GM18499 (cell line): ENCODE measurements around the gene PDCD2L.
"Not testable (repeated sequence)": the region's sequence is repeated elsewhere in the genome, so short reads cannot be mapped to it uniquely, and the experiment has no call there.

Experiments
- ATAC-seq: cut with Tn5 transposase; IDR thresholded peaks from one replicate; pipeline ENCODE4 v1.9.1; 2021; ENCODE audit warnings: moderate number of reproducible peaks; ENCODE audit not compliant: insufficient read depth, unreplicated experiment

PDCD2L gene

GRCh38 chr19:34409189-34410164, 5.3 kb downstream of the PDCD2L start:
- ATAC-seq = no peak

GRCh38 chr19:34411216-34411615, 7.0 kb downstream of the PDCD2L start:
- ATAC-seq = no peak

GRCh38 chr19:34416021-34416545, 11.9 kb downstream of the PDCD2L start:
- no peak for ATAC-seq

- ATAC-seq = no peak
Observed at GRCh38 chr19:34418300-34418699, 14.1 kb downstream of the PDCD2L start.

GRCh38 chr19:34426096-34426661, 22.0 kb downstream of the PDCD2L start:
- no peak for ATAC-seq

- ATAC-seq = no peak
Observed at GRCh38 chr19:34428549-34429285, 24.5 kb downstream of the PDCD2L start.

- no peak for ATAC-seq
Observed at GRCh38 chr19:34429553-34429952, 25.4 kb downstream of the PDCD2L start.

GRCh38 chr19:34430738-34431625, 26.8 kb downstream of the PDCD2L start:
- ATAC-seq = peak; percentile 48

- no peak for ATAC-seq
Observed at GRCh38 chr19:34431681-34432402, 27.6 kb downstream of the PDCD2L start.

- ATAC-seq = no peak
Observed at GRCh38 chr19:34432797-34433196, 28.6 kb downstream of the PDCD2L start.

- no peak for ATAC-seq
Observed at GRCh38 chr19:34436716-34437115, 32.5 kb downstream of the PDCD2L start.

GRCh38 chr19:34448191-34448590, 44.0 kb downstream of the PDCD2L start:
- no peak for ATAC-seq

GRCh38 chr19:34452723-34453122, 48.5 kb downstream of the PDCD2L start:
- no peak for ATAC-seq

GRCh38 chr19:34454091-34454490, 49.9 kb downstream of the PDCD2L start:
- no peak for ATAC-seq

- no peak for ATAC-seq
Observed at GRCh38 chr19:34454685-34455084, 50.5 kb downstream of the PDCD2L start.

- ATAC-seq = not testable (repeated sequence)
Observed at GRCh38 chr19:34455783-34456480, 51.7 kb downstream of the PDCD2L start.

- no peak for ATAC-seq
Observed at GRCh38 chr19:34457446-34457845, 53.2 kb downstream of the PDCD2L start.

- no peak for ATAC-seq
Observed at GRCh38 chr19:34458677-34459076, 54.5 kb downstream of the PDCD2L start.

- no peak for ATAC-seq
Observed at GRCh38 chr19:34459614-34460013, 55.4 kb downstream of the PDCD2L start.
